ENCODE results near the gene APCDD1L.

GRCh38 chr20:58463256-58463655 lies 51.9 kb downstream of the APCDD1L start:
- TF ChIP-seq POLR2AphosphoS5 (IDR thresholded peaks at IDR 0.05) (no peak), CTCF (IDR thresholded peaks at IDR 0.05) (no peak)
